ENCODE measurements around the gene MTR. TPM values are rescaled to one million over a fixed set of nuclear protein-coding genes. Genes with fewer than 3 reads are reported as not detected.
A peak's percentile ranks its signal among the peaks of the same experiment; 100 is the strongest.

MTR gene
- total and polyA plus RNA-seq, 7 donors: 6.8 to 66.2 (median 51.3) TPM

GRCh38 chr1:236779312-236779711 is 15.8 kb upstream of the MTR start:
- WGBS, 3 donors: 86 to 93% (median 92%) methylated on average over 2 of the region's 2 CpGs
- no peak overlapping the region for H3K4me3 ChIP-seq
- H3K36me3 ChIP-seq (ENCODE audit: insufficient read depth in 1 of 2, low read depth in 1 of 2): no peaks in the 10 kb centered on the region
- TF ChIP-seq CTCF (IDR thresholded peaks at IDR 0.05): no peak
- intact Hi-C loops (cut with DNase I): no loop called here
- no peak for DNase-seq
- no peaks in the 10 kb centered on the region for H3K4me1 ChIP-seq
- no peak for ATAC-seq
- H3K9me3 ChIP-seq: peaks cover 8% of the 10 kb centered on the region
- H3K27me3 ChIP-seq (ENCODE audit: insufficient read depth in 3 of 3, low read length in 2 of 3): peaks cover 0 to 3% (median 0%) of the 10 kb centered on the region in 3 donors
- H3K27ac ChIP-seq: no peak overlapping the region

- no peaks in the 10 kb centered on the region for H3K27me3 ChIP-seq (ENCODE audit: insufficient read depth in 3 of 3, low read length in 2 of 3)
- no peaks in the 10 kb centered on the region for H3K9me3 ChIP-seq
- no peaks in the 10 kb centered on the region for H3K36me3 ChIP-seq (ENCODE audit: insufficient read depth in 1 of 2, low read depth in 1 of 2)
- ATAC-seq (no peak), DNase-seq (no peak)
- intact Hi-C loops (cut with DNase I): no loop called here
- no peak overlapping the region for H3K27ac ChIP-seq
- no peaks in the 10 kb centered on the region for H3K4me1 ChIP-seq
- 60 to 75% (median 68%) methylated on average over 2 of the region's 2 CpGs for WGBS, 3 donors
- H3K4me3 ChIP-seq: no peak overlapping the region
- no peak for TF ChIP-seq CTCF (IDR thresholded peaks at IDR 0.05)
These were observed 9.6 kb upstream of the MTR start for GRCh38 chr1:236785477-236785876.

GRCh38 chr1:236786453-236786852 is 8.6 kb upstream of the MTR start:
- Histone ChIP-seq H3K9me3 (no peaks in the 10 kb centered on the region), H3K4me3 (no peak overlapping the region), H3K27me3 (ENCODE audit: insufficient read depth in 3 of 3, low read length in 2 of 3) (no peaks in the 10 kb centered on the region), H3K4me1 (no peaks in the 10 kb centered on the region), H3K36me3 (ENCODE audit: insufficient read depth in 1 of 2, low read depth in 1 of 2) (no peaks in the 10 kb centered on the region), H3K27ac (no peak overlapping the region)
- 85% methylated on average over 16 of the region's 16 CpGs for WGBS, 3 donors
- intact Hi-C loops (cut with DNase I): no loop called here
- no peak for ATAC-seq
- TF ChIP-seq CTCF (IDR thresholded peaks at IDR 0.05): no peak
- DNase-seq: no peak

- H3K27ac ChIP-seq: peak overlapping the region; percentile 94
- 13 to 14% (median 14%) methylated on average over 11 of the region's 11 CpGs for WGBS, 3 donors
- DNase-seq (no peak), ATAC-seq (no peak)
- peaks cover 0 to 4% of the 10 kb centered on the region in 2 donors for H3K36me3 ChIP-seq (ENCODE audit: insufficient read depth in 1 of 2, low read depth in 1 of 2)
- no peaks in the 10 kb centered on the region for H3K27me3 ChIP-seq (ENCODE audit: insufficient read depth in 3 of 3, low read length in 2 of 3)
- no peaks in the 10 kb centered on the region for H3K9me3 ChIP-seq
- intact Hi-C loops (cut with DNase I): loop anchor here in 1 of 2 donors (10.0 kb wide), 1 partner anchor 190 kb away; the partner anchor contains the start of gene HEATR1
- TF ChIP-seq CTCF (IDR thresholded peaks at IDR 0.05): no peak
- peaks cover 28% of the 10 kb centered on the region for H3K4me1 ChIP-seq
- peak overlapping the region; percentile 71 for H3K4me3 ChIP-seq
These were observed 482 bp upstream of the MTR start for GRCh38 chr1:236794585-236795034.
